Immature natural killer cell (primary cell): Measurements from ENCODE around the gene KRTAP5-1. TPM values are rescaled to one million over a fixed set of nuclear protein-coding genes. Genes with fewer than 3 reads are reported as not detected.

Experiments used
- DNase-seq, 3 donors: peaks; one replicate each; pipeline ENCODE4 v3.0.0; 2022; ENCODE audit warnings: mixed read lengths in 1 of 3
- H3K27ac Mint-ChIP-seq, 6 donors: one replicate each; pipeline ENCODE4 v1.8.0; 2020; ENCODE audit warnings: mixed read lengths in 6 of 6, mild to moderate bottlenecking in 5 of 6, inconsistent platforms in 4 of 6, moderate library complexity in 3 of 6
- H3K27me3 Mint-ChIP-seq, 3 donors: one replicate each; pipeline ENCODE4 v1.8.0; 2020 to 2021; ENCODE audit warnings: low read depth in 3 of 3, mild to moderate bottlenecking in 3 of 3, mixed read lengths in 3 of 3, moderate library complexity in 3 of 3, inconsistent platforms in 1 of 3
- H3K36me3 Mint-ChIP-seq, 3 donors: one replicate each; pipeline ENCODE4 v1.8.0; 2020; ENCODE audit warnings: mixed read lengths in 3 of 3, inconsistent platforms in 2 of 3, mild to moderate bottlenecking in 2 of 3
- H3K4me1 Mint-ChIP-seq, 2 donors: one replicate each; pipeline ENCODE4 v1.8.0; 2020; ENCODE audit warnings: inconsistent platforms in 2 of 2, mild to moderate bottlenecking in 2 of 2, mixed read lengths in 2 of 2, moderate library complexity in 1 of 2
- H3K4me3 Mint-ChIP-seq, 5 donors: one replicate each; pipeline ENCODE4 v1.8.0; 2020; ENCODE audit warnings: mild to moderate bottlenecking in 5 of 5, mixed read lengths in 5 of 5, inconsistent platforms in 3 of 5, moderate library complexity in 3 of 5
- H3K9me3 Mint-ChIP-seq, 6 donors: one replicate each; pipeline ENCODE4 v1.8.0; 2020; ENCODE audit warnings: mild to moderate bottlenecking in 6 of 6, mixed read lengths in 6 of 6, inconsistent platforms in 4 of 6, moderate library complexity in 3 of 6
- polyA plus RNA-seq, 3 donors: library from polyadenylated mRNA; unstranded; fragments of 300-500 nt; fragmentation: Illumina TruSeq; gene quantifications; one replicate each; pipeline ENCODE4 v1.2.3, GENCODE V29; 2021

Gene KRTAP5-1
- polyA plus RNA-seq, 3 donors from 2014 or later = not detected

DNA sequence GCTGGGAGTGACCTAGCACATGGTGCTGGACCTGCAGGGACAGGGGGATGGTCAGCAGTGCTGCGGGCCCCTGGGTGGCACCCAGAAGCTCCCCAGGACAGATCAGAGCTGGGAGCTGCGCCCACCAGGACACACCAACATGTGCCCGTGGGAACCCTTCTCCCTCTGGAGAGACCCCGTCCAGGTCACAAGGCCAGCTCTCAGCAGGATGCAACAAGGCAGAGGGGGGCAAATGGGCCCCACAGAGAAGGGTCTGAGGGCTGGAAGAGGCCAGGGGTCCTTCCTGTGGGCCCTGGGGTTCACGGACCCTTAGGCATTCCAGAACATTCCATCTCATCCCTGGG, 19.2 kb downstream of the KRTAP5-1 start:
- Mint-ChIP-seq H3K4me1 (peaks cover 0 to 29% of the 10 kb centered on the region in 2 donors), H3K9me3 (no peaks in the 10 kb centered on the region), H3K36me3 (no peaks in the 10 kb centered on the region), H3K27ac (no peak overlapping the region), H3K27me3 (peaks cover 17 to 37% (median 22%) of the 10 kb centered on the region in 3 donors), H3K4me3 (no peak overlapping the region)
- DNase-seq = no peak

DNA sequence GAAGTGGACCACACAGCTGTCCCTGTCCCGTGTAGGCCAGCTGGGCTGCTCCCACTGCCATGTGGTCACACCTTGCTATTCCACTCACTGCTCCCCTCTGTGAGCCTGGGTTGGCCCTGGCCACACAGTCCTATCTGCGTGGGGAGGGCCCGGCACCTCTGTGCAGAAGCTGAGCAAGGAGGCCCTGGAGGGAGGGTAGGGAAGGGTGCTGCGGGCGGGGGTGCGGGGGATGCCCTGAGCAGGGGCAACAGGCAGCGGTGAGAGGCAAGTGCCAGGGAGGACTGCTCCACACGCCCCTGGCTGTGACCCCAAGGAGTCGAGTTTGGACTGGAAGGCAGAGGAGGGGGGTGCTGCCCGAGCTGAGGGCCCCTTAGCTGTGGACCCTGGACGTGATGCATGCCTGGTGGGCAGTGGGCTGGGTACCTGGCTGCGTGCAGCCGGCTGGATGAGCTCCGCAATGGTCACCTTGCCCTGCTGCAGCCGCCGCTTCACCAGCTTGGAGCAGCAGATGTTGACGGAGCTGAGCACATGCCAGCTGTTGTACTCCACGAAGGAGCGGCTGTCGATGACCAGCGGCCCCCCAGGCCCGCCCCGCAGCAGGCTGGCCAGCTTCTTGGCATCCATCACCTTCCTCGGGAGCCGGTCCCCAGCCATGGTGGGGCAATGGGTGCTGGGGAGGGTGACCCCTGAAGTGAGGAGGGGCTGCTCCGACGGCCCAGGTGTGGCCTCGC, 19.7 kb downstream of the KRTAP5-1 start:
- Mint-ChIP-seq H3K36me3 (no peaks in the 10 kb centered on the region), H3K4me1 (peaks cover 0 to 24% of the 10 kb centered on the region in 2 donors), H3K27me3 (peaks cover 17 to 32% (median 19%) of the 10 kb centered on the region in 3 donors), H3K4me3 (no peak overlapping the region), H3K27ac (no peak overlapping the region), H3K9me3 (no peaks in the 10 kb centered on the region)
- no peak for DNase-seq

DNA sequence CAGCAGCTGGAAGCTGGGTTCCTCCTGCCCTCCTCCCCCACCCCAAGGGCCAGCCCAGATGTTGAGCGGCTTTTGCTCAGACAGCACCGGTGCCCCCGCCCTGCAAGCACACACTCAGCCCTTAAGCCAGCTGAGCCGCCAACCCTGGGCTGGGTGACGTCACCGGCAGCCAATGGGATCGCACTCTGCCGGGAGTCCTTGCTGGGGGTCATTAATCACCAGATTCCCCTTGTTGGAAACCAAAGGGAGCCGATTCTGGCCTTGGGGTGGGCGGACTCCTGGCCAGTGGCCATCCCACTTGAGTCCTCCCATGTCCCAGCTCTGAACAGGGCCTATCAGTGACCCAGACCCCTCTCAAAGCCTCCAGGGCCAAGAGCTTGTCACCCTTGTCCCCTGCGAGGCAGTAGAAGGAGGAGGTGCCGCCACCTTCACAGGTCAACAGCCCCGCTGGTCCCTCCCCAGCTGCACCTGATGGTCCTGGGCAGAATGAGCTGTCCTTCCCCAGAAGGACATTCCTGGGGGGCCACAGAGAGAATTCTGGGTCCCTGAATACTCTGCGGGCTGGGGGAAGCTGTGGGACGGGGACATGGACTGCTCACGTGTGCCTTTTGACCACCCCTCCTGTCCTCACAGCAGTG, 20.4 kb downstream of the KRTAP5-1 start:
- Mint-ChIP-seq H3K9me3 (no peaks in the 10 kb centered on the region), H3K4me1 (peaks cover 0 to 20% of the 10 kb centered on the region in 2 donors), H3K36me3 (no peaks in the 10 kb centered on the region), H3K27ac (no peak overlapping the region), H3K27me3 (peaks cover 17 to 25% (median 17%) of the 10 kb centered on the region in 3 donors), H3K4me3 (no peak overlapping the region)
- DNase-seq = no peak

DNA sequence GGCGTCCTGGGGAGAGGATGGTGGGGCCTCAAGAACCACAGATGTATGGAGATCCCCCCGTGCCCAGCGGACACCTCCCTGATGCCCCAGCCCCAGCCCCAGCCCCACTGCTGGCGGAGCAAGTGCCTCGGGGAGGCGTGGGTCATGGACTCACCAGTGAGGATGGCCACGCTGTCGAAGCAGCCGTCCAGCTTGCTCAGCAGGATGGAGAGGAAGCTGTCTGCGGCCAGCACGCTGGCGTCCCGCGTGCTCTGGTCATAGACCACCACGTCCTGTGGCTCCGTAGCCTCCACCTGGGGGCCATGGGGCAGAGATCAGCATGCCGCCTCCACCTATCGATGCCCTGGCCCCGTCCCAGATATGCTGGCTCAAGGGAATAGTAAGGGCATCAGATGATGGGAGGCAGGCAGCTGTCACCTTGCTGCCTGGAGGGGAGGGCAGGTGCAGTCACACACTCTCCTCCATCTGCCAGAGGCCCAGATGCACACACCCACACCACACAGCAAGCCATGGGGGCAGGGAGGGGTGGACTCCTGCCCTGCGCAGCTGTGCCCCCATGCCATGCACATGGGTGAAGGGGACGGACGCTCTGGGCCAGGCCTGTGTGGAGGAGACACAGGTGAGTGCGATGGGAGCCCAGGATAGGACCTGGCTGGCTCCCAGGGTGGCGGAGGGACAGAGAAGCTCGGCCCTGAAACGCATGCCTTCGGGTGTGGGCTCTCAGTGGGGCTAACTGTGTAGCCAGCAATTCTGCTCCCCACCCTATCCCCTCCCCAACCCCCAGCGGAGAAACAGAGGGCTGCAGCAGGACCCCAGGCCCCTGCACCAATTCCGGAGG, 21.2 kb downstream of the KRTAP5-1 start:
- Mint-ChIP-seq H3K4me3 (no peak overlapping the region), H3K36me3 (no peaks in the 10 kb centered on the region), H3K4me1 (peaks cover 0 to 14% of the 10 kb centered on the region in 2 donors), H3K9me3 (no peaks in the 10 kb centered on the region), H3K27me3 (peaks cover 12 to 20% (median 13%) of the 10 kb centered on the region in 3 donors), H3K27ac (no peak overlapping the region)
- DNase-seq = no peak

DNA sequence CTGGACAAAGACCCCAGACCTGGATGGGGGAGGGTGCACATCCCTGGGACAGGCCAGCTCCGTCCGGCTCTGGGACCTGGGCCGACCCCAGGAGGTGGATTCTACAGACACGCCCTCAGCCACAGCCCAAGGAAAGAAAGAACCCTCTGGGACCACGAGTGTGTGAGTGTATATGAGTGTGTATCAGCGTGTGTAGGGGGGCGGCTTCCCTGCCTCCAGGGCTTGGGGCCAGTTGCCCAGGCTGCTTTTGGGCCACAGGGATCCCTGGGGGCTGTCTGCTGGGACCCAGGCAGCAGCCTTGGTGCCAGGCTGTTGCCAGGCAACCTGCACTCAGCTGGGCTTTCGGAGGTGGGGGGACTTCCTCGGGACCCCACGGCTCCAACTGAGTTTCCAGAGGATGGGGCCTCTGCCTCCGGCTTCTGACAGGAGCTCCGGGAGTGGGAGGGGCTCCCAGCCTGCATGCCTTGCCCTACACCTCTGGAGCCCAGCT, 21.9 kb downstream of the KRTAP5-1 start:
- H3K27me3 Mint-ChIP-seq = peaks cover 6 to 15% (median 9%) of the 10 kb centered on the region in 3 donors
- no peaks in the 10 kb centered on the region for H3K36me3 Mint-ChIP-seq
- no peak for DNase-seq
- peaks cover 0 to 8% of the 10 kb centered on the region in 2 donors for H3K4me1 Mint-ChIP-seq
- H3K4me3 Mint-ChIP-seq = no peak overlapping the region
- no peak overlapping the region for H3K27ac Mint-ChIP-seq
- no peaks in the 10 kb centered on the region for H3K9me3 Mint-ChIP-seq

DNA sequence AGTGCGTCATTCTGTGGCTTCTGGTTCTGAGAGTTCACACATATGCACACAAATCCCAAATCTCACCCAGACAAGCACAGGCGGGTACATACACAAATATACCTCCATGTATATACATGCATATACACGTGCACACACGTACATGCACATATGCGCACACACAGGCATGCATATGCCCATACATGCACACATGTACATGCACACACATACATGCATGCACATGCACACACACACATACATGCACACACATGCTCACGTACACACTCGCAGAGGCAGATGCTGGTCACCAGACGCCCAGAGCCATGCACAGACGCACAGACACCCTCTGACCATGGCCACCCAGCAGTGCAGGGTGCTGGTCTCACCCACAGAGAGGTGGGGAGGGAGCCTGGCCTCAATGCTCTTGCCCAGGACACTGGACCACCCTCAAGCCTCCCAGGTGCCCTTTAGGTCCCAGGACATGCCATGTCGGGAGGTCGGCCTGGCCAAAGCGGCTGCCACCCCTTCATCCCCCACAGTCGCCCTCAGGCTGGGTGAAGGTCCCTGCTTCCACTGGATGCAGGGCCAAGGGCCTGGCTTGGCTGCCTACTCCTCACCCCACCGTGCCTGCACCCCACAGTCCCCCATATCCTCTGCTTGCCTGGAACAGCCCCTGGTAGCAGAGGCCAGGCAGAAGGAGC, 22.5 kb downstream of the KRTAP5-1 start:
- Mint-ChIP-seq H3K4me1 (peaks cover 0 to 3% of the 10 kb centered on the region in 2 donors), H3K27ac (no peak overlapping the region), H3K9me3 (no peaks in the 10 kb centered on the region), H3K4me3 (no peak overlapping the region), H3K27me3 (peaks cover 4 to 13% (median 9%) of the 10 kb centered on the region in 3 donors), H3K36me3 (no peaks in the 10 kb centered on the region)
- DNase-seq = no peak

DNA sequence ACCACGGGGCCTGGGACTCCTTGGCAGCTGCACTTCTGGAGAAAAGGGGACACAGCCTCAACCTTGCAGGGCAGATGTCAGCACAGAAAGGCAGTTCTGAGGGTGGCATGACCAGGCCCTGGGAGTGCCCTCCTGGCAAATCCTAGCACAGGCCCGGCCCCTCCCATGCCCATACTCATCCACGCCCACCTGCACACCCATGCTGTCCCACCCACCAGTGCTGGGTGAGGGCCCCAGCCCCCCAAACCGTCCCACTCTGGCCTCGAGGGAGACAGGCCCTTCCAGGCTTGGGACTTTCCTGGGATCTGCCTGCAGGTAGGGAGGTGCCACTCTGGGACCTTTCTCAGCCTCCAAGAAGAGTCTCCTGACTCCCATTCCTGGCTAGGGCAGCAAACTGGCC, 23.1 kb downstream of the KRTAP5-1 start:
- no peak for DNase-seq

DNA sequence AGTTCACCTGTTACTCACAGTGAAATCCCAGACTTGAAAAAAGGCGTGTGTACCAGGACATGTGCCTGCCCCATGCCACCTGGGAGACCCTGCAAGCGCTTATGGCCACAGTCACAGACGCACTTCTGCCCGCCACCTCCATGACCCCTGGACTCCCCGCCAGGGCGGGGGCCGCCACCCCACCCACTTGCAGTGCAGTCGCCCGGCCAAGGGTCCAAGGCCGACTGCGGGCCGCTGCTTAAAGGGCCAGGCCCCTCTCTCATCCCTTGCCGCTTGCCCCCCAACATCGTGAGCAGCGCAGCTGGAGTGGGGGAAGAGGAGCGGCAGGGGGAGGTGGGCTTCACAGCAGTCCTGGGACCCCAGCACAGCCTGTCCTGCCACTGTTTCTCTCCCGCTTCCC, 23.8 kb downstream of the KRTAP5-1 start:
- H3K9me3 Mint-ChIP-seq = no peaks in the 10 kb centered on the region
- H3K27me3 Mint-ChIP-seq = peaks cover 4 to 14% (median 6%) of the 10 kb centered on the region in 3 donors
- H3K27ac Mint-ChIP-seq = no peak overlapping the region
- no peak overlapping the region for H3K4me3 Mint-ChIP-seq
- H3K36me3 Mint-ChIP-seq = no peaks in the 10 kb centered on the region
- no peaks in the 10 kb centered on the region for H3K4me1 Mint-ChIP-seq
- DNase-seq = no peak

More for the DNA sequence above, 23.1 kb downstream of the KRTAP5-1 start:
- no peak overlapping the region for H3K27ac Mint-ChIP-seq
- H3K36me3 Mint-ChIP-seq = no peaks in the 10 kb centered on the region
- no peak overlapping the region for H3K4me3 Mint-ChIP-seq
- peaks cover 4 to 14% (median 6%) of the 10 kb centered on the region in 3 donors for H3K27me3 Mint-ChIP-seq
- H3K4me1 Mint-ChIP-seq = peaks cover 0 to 2% of the 10 kb centered on the region in 2 donors
- H3K9me3 Mint-ChIP-seq = no peaks in the 10 kb centered on the region

DNA sequence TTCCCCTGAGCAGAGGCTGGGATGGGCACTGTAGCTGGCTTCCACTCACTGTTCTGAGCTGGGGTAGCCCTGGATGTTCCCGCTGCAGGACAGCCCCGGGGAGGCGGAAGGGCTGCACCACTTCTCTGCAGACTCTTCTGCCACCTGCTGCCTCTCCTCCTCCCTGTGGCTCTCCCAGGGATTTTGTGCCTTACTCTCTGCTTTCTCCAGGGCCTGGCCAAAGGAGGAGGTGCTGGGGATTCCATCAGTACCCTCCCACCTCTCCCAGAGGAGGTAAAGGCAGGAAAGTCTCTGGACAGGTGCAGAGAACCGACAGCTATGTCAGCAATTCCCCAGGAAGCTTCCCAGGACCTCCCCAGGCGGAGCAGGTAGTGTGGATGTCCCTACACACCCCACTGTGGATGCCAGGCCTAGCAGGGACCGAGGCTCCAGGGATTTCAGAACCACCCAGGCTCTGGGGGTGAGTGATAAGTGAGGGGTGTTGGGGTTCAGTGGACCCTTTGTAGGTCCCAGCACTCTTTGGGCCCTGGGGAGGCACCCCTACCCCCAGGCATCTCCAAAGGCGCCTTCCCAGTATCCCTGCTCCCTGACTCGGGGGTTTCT, 24.3 kb downstream of the KRTAP5-1 start:
- no peak overlapping the region for H3K4me3 Mint-ChIP-seq
- no peak for DNase-seq
- peaks cover 2 to 14% (median 9%) of the 10 kb centered on the region in 3 donors for H3K27me3 Mint-ChIP-seq
- H3K9me3 Mint-ChIP-seq = no peaks in the 10 kb centered on the region
- no peaks in the 10 kb centered on the region for H3K36me3 Mint-ChIP-seq
- H3K27ac Mint-ChIP-seq = no peak overlapping the region
- no peaks in the 10 kb centered on the region for H3K4me1 Mint-ChIP-seq

DNA sequence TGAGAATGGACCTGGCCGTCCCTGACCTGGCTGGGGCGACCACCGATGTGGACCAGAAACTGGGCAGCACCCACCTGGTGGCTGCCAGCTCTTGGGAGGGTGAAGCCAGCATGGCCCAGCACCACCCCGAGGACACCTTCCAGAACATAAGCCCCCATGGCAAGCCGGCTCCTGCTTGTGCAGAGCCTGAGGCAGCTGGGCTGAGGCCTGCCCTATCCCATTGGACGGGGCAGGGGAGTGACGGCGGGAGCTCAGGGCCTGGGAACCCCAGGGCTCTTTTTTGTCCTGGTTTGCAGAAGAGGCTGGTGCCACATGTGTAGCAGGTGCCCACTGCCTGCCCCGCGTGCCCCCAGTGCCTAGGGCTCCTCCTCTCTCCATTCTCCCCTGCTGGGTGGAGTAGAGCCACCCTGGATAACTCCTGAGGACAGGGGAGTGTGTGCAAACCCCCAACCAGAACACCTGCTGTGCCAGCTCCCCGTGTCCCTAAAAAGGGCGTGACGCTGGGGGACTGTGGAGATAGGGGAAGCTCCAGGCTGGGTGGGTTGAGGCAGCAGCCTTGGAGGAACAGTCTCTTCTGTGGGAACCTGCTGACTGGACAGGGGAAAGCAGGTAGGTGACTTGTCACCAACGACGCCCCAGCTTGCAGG, 25.0 kb downstream of the KRTAP5-1 start:
- no peaks in the 10 kb centered on the region for H3K36me3 Mint-ChIP-seq
- no peak overlapping the region for H3K4me3 Mint-ChIP-seq
- H3K4me1 Mint-ChIP-seq = no peaks in the 10 kb centered on the region
- no peak for DNase-seq
- no peak overlapping the region for H3K27ac Mint-ChIP-seq
- peaks cover 2 to 13% (median 9%) of the 10 kb centered on the region in 3 donors for H3K27me3 Mint-ChIP-seq
- H3K9me3 Mint-ChIP-seq = no peaks in the 10 kb centered on the region

DNA sequence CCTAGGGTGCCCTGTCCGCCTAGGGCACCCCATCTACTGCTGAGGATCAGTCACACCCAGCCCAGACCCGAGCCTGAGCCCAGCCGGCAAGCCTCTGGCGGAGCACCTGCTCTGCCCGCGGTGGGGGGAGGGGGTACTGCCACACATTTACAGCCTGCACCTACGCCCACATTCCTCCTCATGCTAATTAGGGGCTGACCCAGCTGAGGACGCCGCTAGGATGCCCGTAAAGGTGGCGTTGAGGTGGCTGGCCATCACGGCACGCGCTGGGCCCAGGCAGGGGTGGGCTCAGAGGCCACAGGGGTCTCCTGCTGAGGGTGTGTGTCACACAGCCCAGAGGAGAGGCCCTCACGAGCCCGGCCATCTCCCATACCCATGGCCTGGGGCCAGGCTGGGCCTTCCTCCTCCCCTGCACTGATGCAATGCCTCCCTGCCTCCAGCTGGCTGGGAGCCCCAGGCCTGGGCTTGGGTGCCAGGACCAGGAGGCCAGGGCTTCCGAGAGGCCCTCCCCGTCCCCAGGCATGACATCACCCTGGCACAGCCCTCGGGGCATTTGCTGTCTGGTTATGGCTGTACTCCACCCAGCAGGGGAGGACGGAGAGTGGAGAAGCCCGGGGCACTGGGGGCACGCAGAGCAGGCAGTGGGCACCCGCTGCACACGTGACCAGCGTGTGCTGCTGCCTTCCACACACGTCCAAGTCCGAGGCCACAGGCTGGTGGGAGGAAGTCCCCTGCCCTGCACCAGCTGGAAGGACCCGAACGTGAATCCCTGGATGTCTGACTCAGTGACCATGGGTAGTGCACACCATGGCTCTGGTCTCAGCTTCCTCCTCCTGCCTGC, 25.8 kb downstream of the KRTAP5-1 start:
- Mint-ChIP-seq H3K27ac (no peak overlapping the region), H3K4me1 (no peaks in the 10 kb centered on the region), H3K36me3 (no peaks in the 10 kb centered on the region), H3K9me3 (no peaks in the 10 kb centered on the region), H3K27me3 (peaks cover 3 to 12% (median 6%) of the 10 kb centered on the region in 3 donors), H3K4me3 (no peak overlapping the region)
- DNase-seq = no peak

DNA sequence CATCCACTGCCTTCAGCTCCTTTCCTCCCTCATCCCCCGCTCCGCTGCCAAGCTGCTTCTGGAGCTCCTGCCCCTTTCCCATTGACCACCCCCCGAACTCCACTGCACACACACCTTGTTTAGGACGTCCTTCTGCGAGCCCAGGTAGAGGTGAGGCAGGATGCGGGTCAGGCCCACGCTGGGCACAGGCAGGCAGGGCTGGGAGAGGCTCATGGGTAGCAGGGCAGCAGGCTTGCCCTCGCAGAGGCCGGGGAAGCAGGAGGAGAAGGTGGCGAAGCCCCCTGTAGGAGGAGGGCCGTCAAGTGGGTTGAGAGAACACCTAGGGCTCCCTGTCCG, 26.3 kb downstream of the KRTAP5-1 start:
- Mint-ChIP-seq H3K27ac (no peak overlapping the region), H3K4me3 (no peak overlapping the region), H3K4me1 (no peaks in the 10 kb centered on the region), H3K9me3 (no peaks in the 10 kb centered on the region), H3K27me3 (peaks cover 5 to 15% (median 6%) of the 10 kb centered on the region in 3 donors), H3K36me3 (no peaks in the 10 kb centered on the region)
- no peak for DNase-seq
